K562 (cell line): ENCODE data around the gene GPR137C. TPM values are rescaled to one million over a fixed set of nuclear protein-coding genes. Genes with fewer than 3 reads are reported as not detected.

Experiments
- AFF1 ChIP-seq, 2 experiments: fragments of 450-650 bp; IDR thresholded peaks; 2 replicates each; pipeline ENCODE4 v1.6.1; 2018; ENCODE audit warnings: mild to moderate bottlenecking in 2 of 2, low read depth in 1 of 2; ENCODE audit not compliant: partially characterized antibody in 2 of 2
- BHLHE40 ChIP-seq: IDR thresholded peaks from 2 replicates; pipeline ENCODE4 v1.6.1; 2011; ENCODE audit warnings: low read length, improper control_type of control experiment
- CHD7 ChIP-seq: fragments of 200-600 bp; sonication (generic); IDR thresholded peaks from one replicate; pipeline ENCODE4 v1.6.1; 2012; ENCODE audit warnings: mild to moderate bottlenecking, low read depth, low read length, inconsistent platforms
- CTBP1 ChIP-seq: fragments of 450-650 bp; IDR thresholded peaks from 2 replicates; pipeline ENCODE4 v1.6.1; 2016; ENCODE audit warnings: borderline replicate concordance
- SMAD1 ChIP-seq: fragments of 150-350 bp; IDR thresholded peaks from 2 replicates; pipeline ENCODE4 v1.6.1; 2014; ENCODE audit warnings: low read length, low read depth; ENCODE audit not compliant: partially characterized antibody
- SREBF1 ChIP-seq: fragments of 150-350 bp; IDR thresholded peaks from 2 replicates; pipeline ENCODE4 v1.6.1; 2014; ENCODE audit warnings: antibody characterized with exemption, low read depth, low read length, borderline replicate concordance
- TAF9B ChIP-seq: fragments of 450-650 bp; IDR thresholded peaks from 2 replicates; pipeline ENCODE4 v1.6.1; 2018; ENCODE audit warnings: mild to moderate bottlenecking; ENCODE audit not compliant: partially characterized antibody
- TEAD1 ChIP-seq, 2 experiments: fragments of 450-650 bp in 1 of 2; sonication (generic) in 1 of 2; formaldehyde crosslinking; IDR thresholded peaks; 2 replicates each; pipeline versions ENCODE4 v1.4.0 to v1.8.0; 2020 to 2022; ENCODE audit warnings: mild to moderate bottlenecking in 2 of 2, missing genetic modification reagents in 1 of 2
- ZBTB34 ChIP-seq: fragments of 250-450 bp; sonication (Bioruptor Pico); IDR thresholded peaks from 2 replicates; pipeline ENCODE4 v1.8.0; 2021; ENCODE audit warnings: mild to moderate bottlenecking, moderate library complexity
- polyA plus RNA-seq, 8 experiments: library from polyadenylated mRNA; depleted of rRNA in 4 of 8; stranded (reverse) in 5 of 8; unstranded in 3 of 8; fragments of >200 nt; fragmentation: Nextera tagmentation in 2 of 8; fragmentation: Illumina TruSeq in 1 of 8; extraction: Ambion mirVana in 2 of 8; extraction: Trizol in 1 of 8; gene quantifications; 2 replicates each; pipeline versions ENCODE4 v1.2.1 to v1.2.3, GENCODE V29; 2011 to 2014; ENCODE audit warnings: inconsistent platforms in 1 of 8, missing spikeins in 1 of 8
- total RNA-seq, 7 experiments: library from RNA; depleted of rRNA in 6 of 7; stranded (reverse); fragments of >200 nt in 6 of 7; fragmentation: Illumina TruSeq in 2 of 7; extraction: Trizol in 2 of 7; gene quantifications; 2 replicates each; pipeline versions ENCODE4 v1.2.1 to v1.2.3, GENCODE V29; 2011 to 2021; ENCODE audit warnings: low replicate concordance in 1 of 7

The GPR137C gene
- total and polyA plus RNA-seq, 9 of the 15 experiments (the other 6 are each of a cell fraction or from before 2014, with no cell fraction given) = 0.03 to 0.31 (median 0.06) TPM; not detected in 4

- no peak for TF ChIP-seq CHD7
- TF ChIP-seq BHLHE40 = peak; percentile 70
- no peak for TF ChIP-seq TEAD1 (CRISPR knock-in tag; IDR thresholded peaks at IDR 0.05)
- TF ChIP-seq CTBP1 = no peak
- no peak for TF ChIP-seq TAF9B
- TF ChIP-seq SMAD1 = no peak
- no peak for TF ChIP-seq AFF1 (IDR thresholded peaks at IDR 0.05; ENCODE audit: low read depth in 1 of 2, partially characterized antibody in 2 of 2)
- TF ChIP-seq SREBF1 = no peak
- TF ChIP-seq ZBTB34 (CRISPR knock-in tag) = no peak
Measured at GRCh38 chr14:52552063-52552988, at the start of gene GPR137C, which contains the start of gene TXNDC16 (continued).
